MM.1S (cell line): ENCODE measurements around the gene ARF3.

Experiments used
- DNase-seq: peaks from one replicate; pipeline ENCODE4 v3.0.0-alpha.2; 2015
- H2AFZ ChIP-seq: fragments of 300-600 bp; sonication (generic); 2 replicates; pipeline ENCODE4 v1.6.0; 2016; ENCODE audit warnings: antibody characterized with exemption, low read length
- H3F3A ChIP-seq: fragments of 300-600 bp; sonication (generic); 2 replicates; pipeline ENCODE4 v1.6.1; 2016; ENCODE audit warnings: mild to moderate bottlenecking, antibody characterized with exemption, low read length, moderate library complexity, mixed read lengths; ENCODE audit not compliant: insufficient read depth
- H3K27ac ChIP-seq: fragments of 300-600 bp; sonication (generic); 2 replicates; pipeline ENCODE4 v1.5.1; 2016; ENCODE audit warnings: mild to moderate bottlenecking, low read length
- H3K27me3 ChIP-seq: fragments of 300-600 bp; sonication (generic); replicated peaks from 2 replicates; pipeline ENCODE4 v1.6.0; 2016; ENCODE audit warnings: low read length; ENCODE audit not compliant: insufficient read depth
- H3K36me3 ChIP-seq: fragments of 300-600 bp; sonication (generic); replicated peaks from 2 replicates; pipeline ENCODE4 v1.6.1; 2016; ENCODE audit warnings: mild to moderate bottlenecking, low read length, mixed read lengths; ENCODE audit not compliant: insufficient read depth
- H3K4me1 ChIP-seq: fragments of 300-600 bp; sonication (generic); 2 replicates; pipeline ENCODE4 v1.6.1; 2016; ENCODE audit warnings: low read length, mixed read lengths
- H3K4me2 ChIP-seq: fragments of 300-600 bp; sonication (generic); 2 replicates; pipeline ENCODE4 v1.6.0; 2016; ENCODE audit warnings: low read depth, low read length
- H3K4me3 ChIP-seq: fragments of 300-600 bp; sonication (generic); 2 replicates; pipeline ENCODE4 v1.5.1; 2016; ENCODE audit warnings: low read length, mixed read lengths
- H3K79me2 ChIP-seq: fragments of 300-600 bp; sonication (generic); 2 replicates; pipeline ENCODE4 v1.6.1; 2016; ENCODE audit warnings: mixed run types, low read length, mixed read lengths
- H3K9ac ChIP-seq: fragments of 300-600 bp; sonication (generic); 2 replicates; pipeline ENCODE4 v1.6.1; 2016; ENCODE audit warnings: low read length, mixed read lengths
- H3K9me2 ChIP-seq: fragments of 300-600 bp; sonication (generic); replicated peaks from 2 replicates; pipeline ENCODE4 v1.6.1; 2016; ENCODE audit warnings: mild to moderate bottlenecking, low read length, mixed read lengths; ENCODE audit not compliant: insufficient read depth
- H3K9me3 ChIP-seq: fragments of 300-600 bp; sonication (generic); replicated peaks from 2 replicates; pipeline ENCODE4 v1.6.1; 2016; ENCODE audit warnings: mild to moderate bottlenecking, low read length, mixed read lengths; ENCODE audit not compliant: insufficient read depth
- H4K20me1 ChIP-seq: fragments of 300-600 bp; sonication (generic); 2 replicates; pipeline ENCODE4 v1.6.1; 2016; ENCODE audit warnings: mild to moderate bottlenecking, low read length, moderate library complexity, mixed read lengths; ENCODE audit not compliant: insufficient read depth
- EZH2 ChIP-seq: fragments of 300-600 bp; sonication (generic); optimal IDR thresholded peaks from 2 replicates; pipeline ENCODE3; 2017; ENCODE audit warnings: low read depth, mild to moderate bottlenecking, antibody characterized with exemption, low read length, mixed read lengths
- EZH2phosphoT487 ChIP-seq: fragments of 300-600 bp; sonication (generic); IDR thresholded peaks from 2 replicates; pipeline ENCODE4 v1.6.1; 2018; ENCODE audit warnings: antibody characterized with exemption, low read length
- TF ChIP-seq, protein P1 (sequence below): fragments of 300-600 bp; sonication (generic); IDR thresholded peaks from 2 replicates; pipeline ENCODE4 v1.5.1; 2016; ENCODE audit warnings: antibody characterized with exemption, low read length, mixed read lengths

Gene ARF3

GRCh38 chr12:48890657-48891418 lies 66.4 kb downstream of the ARF3 start:
- no peak overlapping the region for H3K9ac ChIP-seq
- no peaks in the 10 kb centered on the region for H4K20me1 ChIP-seq
- TF ChIP-seq, protein P1, sequence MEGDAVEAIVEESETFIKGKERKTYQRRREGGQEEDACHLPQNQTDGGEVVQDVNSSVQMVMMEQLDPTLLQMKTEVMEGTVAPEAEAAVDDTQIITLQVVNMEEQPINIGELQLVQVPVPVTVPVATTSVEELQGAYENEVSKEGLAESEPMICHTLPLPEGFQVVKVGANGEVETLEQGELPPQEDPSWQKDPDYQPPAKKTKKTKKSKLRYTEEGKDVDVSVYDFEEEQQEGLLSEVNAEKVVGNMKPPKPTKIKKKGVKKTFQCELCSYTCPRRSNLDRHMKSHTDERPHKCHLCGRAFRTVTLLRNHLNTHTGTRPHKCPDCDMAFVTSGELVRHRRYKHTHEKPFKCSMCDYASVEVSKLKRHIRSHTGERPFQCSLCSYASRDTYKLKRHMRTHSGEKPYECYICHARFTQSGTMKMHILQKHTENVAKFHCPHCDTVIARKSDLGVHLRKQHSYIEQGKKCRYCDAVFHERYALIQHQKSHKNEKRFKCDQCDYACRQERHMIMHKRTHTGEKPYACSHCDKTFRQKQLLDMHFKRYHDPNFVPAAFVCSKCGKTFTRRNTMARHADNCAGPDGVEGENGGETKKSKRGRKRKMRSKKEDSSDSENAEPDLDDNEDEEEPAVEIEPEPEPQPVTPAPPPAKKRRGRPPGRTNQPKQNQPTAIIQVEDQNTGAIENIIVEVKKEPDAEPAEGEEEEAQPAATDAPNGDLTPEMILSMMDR = peak; percentile 92
- TF ChIP-seq EZH2 (no peak), EZH2phosphoT487 (no peak)
- H3K4me3 ChIP-seq = peak overlapping the region; percentile 49
- H3K9me2 ChIP-seq = no peaks in the 10 kb centered on the region
- peak overlapping the region; percentile 86 for H2AFZ ChIP-seq
- peaks cover 12% of the 10 kb centered on the region for H3K27me3 ChIP-seq
- no peaks in the 10 kb centered on the region for H3K36me3 ChIP-seq
- peak; percentile 68 for DNase-seq
- no peaks in the 10 kb centered on the region for H3K79me2 ChIP-seq
- H3K27ac ChIP-seq = no peak overlapping the region
- no peaks in the 10 kb centered on the region for H3F3A ChIP-seq
- H3K4me2 ChIP-seq = peak overlapping the region; percentile 88
- no peaks in the 10 kb centered on the region for H3K9me3 ChIP-seq
- 0 out of 2 replicates have a peak, but pooled peaks cover 3% of the 10 kb centered on the region for H3K4me1 ChIP-seq

DNA sequence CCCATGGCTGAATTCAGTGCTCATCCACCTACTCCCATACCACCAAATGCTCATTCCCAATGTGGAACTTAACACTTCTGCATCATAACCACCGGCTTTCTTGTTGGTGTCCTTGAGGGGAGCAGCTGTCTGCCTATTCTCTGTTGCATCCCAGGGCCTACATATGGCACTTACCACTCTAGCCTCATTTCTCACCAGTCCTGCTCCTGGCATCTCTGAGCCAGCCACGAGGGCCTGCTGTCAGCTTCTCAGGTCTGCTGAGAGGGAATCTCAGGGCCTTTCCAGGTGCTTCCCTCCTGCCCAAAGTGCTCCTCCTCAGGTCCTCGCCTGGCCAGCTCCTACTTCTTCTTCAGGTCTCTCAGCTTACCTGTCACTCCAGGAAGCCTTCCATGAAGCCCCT lies 67.6 kb downstream of the ARF3 start:
- H3K27me3 ChIP-seq = peaks cover 12% of the 10 kb centered on the region
- no peak overlapping the region for H3K4me3 ChIP-seq
- no peaks in the 10 kb centered on the region for H4K20me1 ChIP-seq
- no peaks in the 10 kb centered on the region for H3K36me3 ChIP-seq
- H3K4me2 ChIP-seq = no peak overlapping the region
- no peaks in the 10 kb centered on the region for H3F3A ChIP-seq
- DNase-seq = no peak
- H3K27ac ChIP-seq = no peak overlapping the region
- TF ChIP-seq, protein P1 = no peak
- no peak for TF ChIP-seq EZH2phosphoT487
- TF ChIP-seq EZH2 = no peak
- no peak overlapping the region for H2AFZ ChIP-seq
- no peaks in the 10 kb centered on the region for H3K79me2 ChIP-seq
- no peaks in the 10 kb centered on the region for H3K9me2 ChIP-seq
- H3K9me3 ChIP-seq = no peaks in the 10 kb centered on the region
- 0 out of 2 replicates have a peak, but pooled peaks cover 3% of the 10 kb centered on the region for H3K4me1 ChIP-seq
- H3K9ac ChIP-seq = no peak overlapping the region
